GM23338 (cell line): ENCODE results near the gene FNDC3A. TPM values are rescaled to one million over a fixed set of nuclear protein-coding genes. Genes with fewer than 3 reads are reported as not detected.

ENCODE experiments used
- ATAC-seq: fragments of 200-7000 bp; cut with Tn5 transposase; 3 replicates; pipeline ENCODE4 v1.9.1; 2020
- DNase-seq: peaks from one replicate; pipeline ENCODE4 v3.0.0-alpha.2; 2015; ENCODE audit warnings: low spot score
- H2AFZ ChIP-seq: fragments of 200-600 bp; sonication (generic); 2 replicates; pipeline ENCODE4 v1.8.0; 2016; ENCODE audit warnings: antibody characterized with exemption, mild to moderate bottlenecking, moderate library complexity
- H3F3A ChIP-seq: fragments of 200-600 bp; sonication (generic); replicated peaks from 2 replicates; pipeline ENCODE4 v1.8.0; 2017; ENCODE audit warnings: antibody characterized with exemption, mixed run types, low read depth
- H3K27ac ChIP-seq: fragments of 200-600 bp; sonication (generic); 2 replicates; pipeline ENCODE4 v1.6.1; 2016; ENCODE audit warnings: low read depth
- H3K27me3 ChIP-seq: fragments of 200-600 bp; sonication (generic); 2 replicates; pipeline ENCODE4 v1.8.0; 2016; ENCODE audit warnings: mild to moderate bottlenecking, mixed run types, moderate library complexity; ENCODE audit not compliant: insufficient read depth
- H3K36me3 ChIP-seq: fragments of 200-600 bp; sonication (generic); 2 replicates; pipeline ENCODE4 v1.8.0; 2016; ENCODE audit warnings: mild to moderate bottlenecking; ENCODE audit not compliant: insufficient read depth
- H3K4me1 ChIP-seq: fragments of 200-600 bp; sonication (generic); 2 replicates; pipeline ENCODE4 v1.8.0; 2016; ENCODE audit warnings: mild to moderate bottlenecking, moderate library complexity; ENCODE audit not compliant: insufficient read depth
- H3K4me2 ChIP-seq: fragments of 200-600 bp; sonication (generic); 2 replicates; pipeline ENCODE4 v1.7.1; 2017; ENCODE audit warnings: mixed run types
- H3K4me3 ChIP-seq: fragments of 200-600 bp; sonication (generic); 2 replicates; pipeline ENCODE4 v1.6.1; 2016; ENCODE audit warnings: mixed run types
- H3K79me2 ChIP-seq: fragments of 200-600 bp; sonication (generic); replicated peaks from 2 replicates; pipeline ENCODE4 v1.8.0; 2017; ENCODE audit warnings: mild to moderate bottlenecking; ENCODE audit not compliant: insufficient read depth
- H3K9me2 ChIP-seq: fragments of 200-600 bp; sonication (generic); 2 replicates; pipeline ENCODE4 v1.8.0; 2017; ENCODE audit not compliant: insufficient read depth
- H4K20me1 ChIP-seq: fragments of 200-600 bp; sonication (generic); replicated peaks from 2 replicates; pipeline ENCODE4 v1.8.0; 2017; ENCODE audit warnings: mild to moderate bottlenecking; ENCODE audit not compliant: insufficient read depth
- H3K27ac Mint-ChIP-seq: 2 replicates; pipeline ENCODE4 v1.8.0; 2020; ENCODE audit warnings: inconsistent platforms, mild to moderate bottlenecking, moderate library complexity, mixed read lengths
- H3K27me3 Mint-ChIP-seq: 3 replicates; pipeline ENCODE4 v1.8.0; 2022; ENCODE audit warnings: low read depth, mild to moderate bottlenecking, moderate library complexity, mixed read lengths, inconsistent platforms; ENCODE audit not compliant: insufficient read depth, poor library complexity
- H3K36me3 Mint-ChIP-seq: 3 replicates; pipeline ENCODE4 v1.8.0; 2021; ENCODE audit warnings: low read depth, mild to moderate bottlenecking, inconsistent platforms, moderate library complexity, mixed read lengths
- H3K4me1 Mint-ChIP-seq: 3 replicates; pipeline ENCODE4 v1.8.0; 2020; ENCODE audit warnings: mild to moderate bottlenecking, inconsistent platforms, mixed read lengths
- H3K4me3 Mint-ChIP-seq: 3 replicates; pipeline ENCODE4 v1.8.0; 2021; ENCODE audit warnings: moderate library complexity, mild to moderate bottlenecking, inconsistent platforms, mixed read lengths
- H3K9me3 Mint-ChIP-seq: 3 replicates; pipeline ENCODE4 v1.8.0; 2020; ENCODE audit warnings: moderate library complexity, mild to moderate bottlenecking, inconsistent platforms, mixed read lengths
- CREB1 ChIP-seq: fragments of 250-450 bp; sonication (Bioruptor Pico); IDR thresholded peaks from 2 replicates; pipeline ENCODE4 v1.5.0; 2020; ENCODE audit warnings: low read depth, mild to moderate bottlenecking, moderate library complexity
- CTCF ChIP-seq, 2 experiments: fragments of 200-600 bp in 1 of 2; sonication (generic) in 1 of 2; conservative IDR thresholded peaks; 2 replicates each; pipeline versions ENCODE4 v1.5.1 to v1.6.1; 2016 to 2017; ENCODE audit warnings: antibody characterized with exemption in 2 of 2, low read depth in 2 of 2, mild to moderate bottlenecking in 2 of 2, moderate library complexity in 1 of 2
- ETS1 ChIP-seq: IDR thresholded peaks from 2 replicates; pipeline ENCODE4 v1.6.1; 2016; ENCODE audit warnings: antibody characterized with exemption
- EZH2 ChIP-seq: fragments of 200-600 bp; sonication (generic); IDR thresholded peaks from one replicate; pipeline ENCODE4 v1.8.0; 2017; ENCODE audit warnings: antibody characterized with exemption, mild to moderate bottlenecking, low read depth; ENCODE audit not compliant: unreplicated experiment
- EZH2phosphoT487 ChIP-seq: fragments of 200-600 bp; sonication (generic); IDR thresholded peaks from one replicate; pipeline ENCODE4 v1.8.1; 2018; ENCODE audit warnings: antibody characterized with exemption; ENCODE audit not compliant: unreplicated experiment
- JUNB ChIP-seq: IDR thresholded peaks from one replicate; pipeline ENCODE4 v1.6.1; 2016; ENCODE audit warnings: antibody characterized with exemption; ENCODE audit not compliant: unreplicated experiment
- NANOG ChIP-seq: IDR thresholded peaks from 2 replicates; pipeline ENCODE4 v1.6.1; 2016; ENCODE audit warnings: antibody characterized with exemption, borderline replicate concordance
- POLR2AphosphoS5 ChIP-seq: IDR thresholded peaks from 2 replicates; pipeline ENCODE4 v1.6.1; 2016; ENCODE audit warnings: antibody characterized with exemption, low read depth
- REST ChIP-seq: IDR thresholded peaks from one replicate; pipeline ENCODE4 v1.6.1; 2018; ENCODE audit warnings: antibody characterized with exemption; ENCODE audit not compliant: unreplicated experiment
- STAT1 ChIP-seq: IDR thresholded peaks from one replicate; pipeline ENCODE4 v1.6.1; 2016; ENCODE audit warnings: antibody characterized with exemption; ENCODE audit not compliant: unreplicated experiment
- ZNF114 ChIP-seq: fragments of 250-450 bp; sonication (Bioruptor Pico); IDR thresholded peaks from 2 replicates; pipeline ENCODE4 v1.5.0; 2020; ENCODE audit warnings: mild to moderate bottlenecking, moderate library complexity
- ZNF331 ChIP-seq: fragments of 250-450 bp; sonication (Bioruptor Pico); IDR thresholded peaks from 2 replicates; pipeline ENCODE4 v1.5.0; 2020; ENCODE audit warnings: low read depth, mild to moderate bottlenecking, moderate library complexity
- ZNF462 ChIP-seq: fragments of 250-450 bp; sonication (Bioruptor Pico); IDR thresholded peaks from 2 replicates; pipeline ENCODE4 v1.5.0; 2020; ENCODE audit warnings: mild to moderate bottlenecking, moderate library complexity
- polyA plus RNA-seq: library from polyadenylated mRNA; unstranded; fragments of >200 nt; fragmentation: Nextera tagmentation; extraction: Ambion mirVana; gene quantifications from 2 replicates; pipeline ENCODE4 v1.2.1, GENCODE V29; 2016
- total RNA-seq: library from RNA; depleted of rRNA; stranded (reverse); fragments of >200 nt; shearing (Covaris generic); gene quantifications from 2 replicates; pipeline ENCODE4 v1.2.3, GENCODE V29; 2014

Gene FNDC3A
- total and polyA plus RNA-seq, 2 experiments from 2014 or later = 10.3 to 31.1 TPM

GRCh38 chr13:49000247-49000646 is 24.5 kb downstream of the FNDC3A start:
- DNase-seq = no peak

More at GRCh38 chr13:49000247-49000646, 24.5 kb downstream of the FNDC3A start:
- Histone ChIP-seq H3K27ac (no peak overlapping the region), H3F3A (no peaks in the 10 kb centered on the region), H3K4me2 (no peak overlapping the region), H3K4me1 (peaks cover 12% of the 10 kb centered on the region), H3K27me3 (no peaks in the 10 kb centered on the region), H3K36me3 (peaks cover 12% of the 10 kb centered on the region), H2AFZ (no peak overlapping the region), H4K20me1 (no peaks in the 10 kb centered on the region), H3K9me2 (peaks cover 4% of the 10 kb centered on the region; the same call in 1 of the 2 replicates), H3K4me3 (no peak overlapping the region), H3K79me2 (peaks cover 78% of the 10 kb centered on the region)
- no peak for ATAC-seq
- H3K4me3 Mint-ChIP-seq = no peak overlapping the region
- H3K27me3 Mint-ChIP-seq = peaks cover 3% of the 10 kb centered on the region
- peaks cover 13% of the 10 kb centered on the region for H3K4me1 Mint-ChIP-seq
- TF ChIP-seq ZNF331 (CRISPR knock-in tag) = no peak
- TF ChIP-seq REST = no peak
- TF ChIP-seq EZH2phosphoT487 = no peak
- TF ChIP-seq STAT1 = no peak
- TF ChIP-seq ZNF114 (CRISPR knock-in tag) = no peak
- no peak for TF ChIP-seq CTCF (conservative IDR thresholded peaks at IDR 0.05; ENCODE audit: low read depth in 2 of 2)
- no peak for TF ChIP-seq EZH2
- no peak for TF ChIP-seq JUNB
- no peak for TF ChIP-seq ETS1
- no peak for TF ChIP-seq NANOG
- no peak for TF ChIP-seq ZNF462 (CRISPR knock-in tag)
- TF ChIP-seq CREB1 (CRISPR knock-in tag) = no peak
- no peak for TF ChIP-seq POLR2AphosphoS5
- H3K27ac Mint-ChIP-seq = no peak overlapping the region
- H3K9me3 Mint-ChIP-seq = peaks cover 32% of the 10 kb centered on the region
- peaks cover 52% of the 10 kb centered on the region for H3K36me3 Mint-ChIP-seq
